Activated CD4-positive, alpha-beta T cell treated with anti-CD3 and anti-CD28 coated beads, Interleukin-2, Interleukin-6, amounts not matched to agents 100 ng/mL and 50 ng/mL, durations not matched to agents 16 hours and 8 hours (primary cell): Measurements from ENCODE around the gene NDST4.

Experiments
- DNase-seq: peaks from one replicate; pipeline ENCODE4 v3.0.0-alpha.2; 2020

The NDST4 gene

DNA sequence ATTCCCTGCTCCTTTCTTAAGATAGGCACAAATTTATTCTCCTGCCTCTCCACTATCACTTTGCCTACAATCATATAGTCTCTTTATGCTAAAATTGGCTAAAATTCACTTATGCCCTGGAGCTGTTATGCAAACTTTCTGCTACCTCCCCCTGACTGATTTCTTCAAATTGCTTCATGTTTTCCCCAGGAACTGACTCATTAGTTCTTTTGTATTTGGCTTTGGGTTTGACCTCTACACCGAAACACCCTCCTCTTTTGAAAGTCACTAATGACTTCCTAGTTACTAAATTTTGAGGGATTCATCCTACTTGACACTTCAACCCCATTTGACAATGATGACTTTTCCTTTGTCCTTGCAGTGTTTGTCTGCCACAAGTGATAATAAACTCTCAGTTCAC is 222.6 kb downstream of the NDST4 start:
- no peak for DNase-seq

DNA sequence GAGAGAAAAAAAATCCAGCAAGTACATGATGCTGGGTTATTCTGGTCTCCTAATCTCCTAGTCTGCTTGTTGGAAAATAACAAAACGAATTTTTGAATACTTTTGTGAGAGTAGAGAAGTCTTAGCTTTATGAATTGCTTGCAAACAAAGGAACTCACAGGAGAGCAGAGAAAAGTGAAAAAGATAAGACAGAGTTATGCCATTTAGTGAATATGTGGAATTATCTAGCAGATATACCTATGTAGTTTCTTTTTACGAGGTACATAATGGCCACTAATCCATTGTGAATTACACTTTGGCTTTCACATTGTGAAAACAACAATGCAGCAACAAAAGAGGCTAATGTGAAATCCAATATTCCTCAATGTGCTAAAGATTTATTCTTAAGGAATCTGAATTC is 226.7 kb downstream of the NDST4 start:
- DNase-seq: no peak

DNA sequence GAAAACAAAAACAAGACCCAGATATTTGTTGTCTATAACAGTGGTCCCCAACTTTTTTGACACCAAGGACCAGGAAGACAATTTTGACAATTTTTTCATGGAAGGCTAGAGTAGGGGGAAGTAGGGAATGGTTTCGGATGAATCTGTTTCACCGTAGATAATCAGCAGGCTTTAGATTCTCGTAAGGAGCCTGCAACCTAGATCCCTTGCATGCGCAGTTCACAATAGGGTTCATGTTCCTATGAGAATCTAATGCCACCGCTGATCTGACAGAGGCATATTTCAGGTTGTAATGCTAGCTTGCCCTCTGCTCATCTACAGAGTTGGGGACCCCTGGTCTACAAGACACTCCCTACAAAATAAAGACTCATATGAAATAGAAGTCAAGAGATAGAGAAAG is 229.8 kb downstream of the NDST4 start:
- no peak for DNase-seq

DNA sequence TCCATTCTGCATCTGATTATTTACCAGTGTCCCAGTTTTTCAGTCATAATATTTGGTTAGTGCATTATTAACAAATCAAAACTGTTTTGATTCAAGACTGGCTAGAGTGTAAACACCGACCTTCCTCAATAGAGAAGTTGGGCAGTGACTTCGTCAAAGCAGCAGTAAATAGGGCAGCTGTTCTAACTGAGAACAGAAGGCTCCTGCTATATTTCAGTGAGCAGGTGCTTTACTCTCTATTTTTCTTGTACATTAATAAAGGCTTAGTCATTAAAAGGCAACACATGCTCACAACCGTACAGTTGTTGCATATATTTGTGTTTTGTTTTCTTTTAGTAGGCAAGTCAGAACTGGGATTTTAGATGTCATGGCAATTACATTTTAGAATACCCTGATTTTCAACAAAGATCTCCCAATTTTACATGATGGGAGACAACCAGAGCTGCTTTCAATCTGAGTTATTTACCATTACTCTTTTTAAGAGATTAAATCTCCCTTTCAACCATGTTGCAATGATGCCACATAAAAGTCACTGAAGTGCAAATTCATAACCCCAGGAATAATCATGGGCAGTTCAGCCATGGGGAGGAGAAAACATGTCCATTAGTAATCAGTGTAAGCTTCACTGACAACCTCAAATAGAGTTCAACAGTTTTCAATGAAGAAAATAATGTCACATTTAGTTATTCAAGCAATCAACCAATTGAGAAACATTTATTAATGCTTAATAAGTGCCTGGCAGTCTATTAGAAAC is 233.3 kb downstream of the NDST4 start:
- DNase-seq: no peak

DNA sequence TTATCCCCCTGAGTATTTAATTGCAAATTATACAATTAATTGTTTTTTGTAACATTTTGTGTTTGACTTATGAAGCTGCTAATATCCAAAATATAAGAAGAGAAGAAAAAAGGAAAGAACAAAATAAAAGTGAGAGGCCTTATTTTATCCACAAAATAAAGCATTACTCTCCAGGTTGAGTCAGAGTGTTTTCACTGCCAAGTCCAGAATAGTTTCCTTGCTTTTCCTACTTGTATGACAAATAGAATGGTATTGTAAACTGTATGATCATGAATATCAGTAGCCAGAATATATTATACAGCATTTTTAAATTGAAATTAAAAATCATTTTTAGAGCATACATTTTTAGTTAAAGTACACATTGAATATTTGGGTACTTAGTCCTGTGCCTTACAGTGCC is 237.8 kb downstream of the NDST4 start:
- no peak for DNase-seq

GRCh38 chr4:114874321-114874720 is 239.1 kb downstream of the NDST4 start:
- no peak for DNase-seq

- DNase-seq: no peak
These were observed 242.4 kb downstream of the NDST4 start for GRCh38 chr4:114870987-114871386.

GRCh38 chr4:114866901-114867670 is 246.3 kb downstream of the NDST4 start:
- DNase-seq: no peak

DNA sequence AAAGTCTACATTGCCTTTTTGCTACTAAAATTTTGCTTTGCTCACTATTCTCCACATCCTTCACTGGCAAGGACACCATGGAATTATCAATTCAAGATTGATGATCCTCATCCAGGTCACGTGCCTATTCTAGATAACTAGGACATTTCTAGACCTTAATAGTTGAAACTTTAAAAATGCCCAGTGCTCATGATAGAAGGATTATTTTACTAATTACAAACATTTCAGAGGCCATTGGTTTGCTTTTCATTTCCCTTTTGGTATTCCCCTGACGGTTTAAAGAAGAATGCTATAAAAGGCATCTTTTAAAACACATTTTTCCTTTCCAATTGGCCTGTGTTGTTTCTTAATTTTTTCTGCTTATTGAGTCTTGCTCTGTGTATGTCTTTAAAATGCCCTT is 249.4 kb downstream of the NDST4 start:
- no peak for DNase-seq

GRCh38 chr4:114860786-114861185 is 252.6 kb downstream of the NDST4 start:
- no peak for DNase-seq

GRCh38 chr4:114857831-114858230 is 255.6 kb downstream of the NDST4 start:
- DNase-seq: no peak

GRCh38 chr4:114839986-114840385 is 273.4 kb downstream of the NDST4 start:
- DNase-seq: no peak

- DNase-seq: no peak
These were observed 282.8 kb downstream of the NDST4 start for GRCh38 chr4:114830628-114831027.

- DNase-seq: no peak
These were observed 285.8 kb downstream of the NDST4 start for GRCh38 chr4:114827651-114828050.

DNA sequence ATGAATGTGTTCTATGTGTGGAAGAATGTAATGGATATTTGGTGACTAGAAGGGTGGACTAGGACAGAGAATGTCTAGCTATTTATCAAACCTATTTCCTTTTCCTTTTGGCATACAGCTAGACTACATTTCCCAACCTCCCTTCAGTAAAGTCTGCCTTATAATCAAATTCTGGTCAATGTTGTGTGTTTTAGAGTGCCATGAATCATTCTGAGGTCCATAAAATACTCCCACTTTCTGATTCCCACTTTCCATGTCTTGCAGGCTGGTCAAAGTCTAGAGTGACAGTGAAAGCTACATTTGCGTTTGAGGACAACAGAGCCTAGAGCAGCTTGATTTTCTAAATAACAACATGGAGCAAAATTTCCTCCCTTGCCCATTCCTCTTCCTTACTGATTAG is 297.7 kb downstream of the NDST4 start:
- DNase-seq: no peak

- DNase-seq: no peak
These were observed 299.5 kb downstream of the NDST4 start for GRCh38 chr4:114813961-114814360.

DNA sequence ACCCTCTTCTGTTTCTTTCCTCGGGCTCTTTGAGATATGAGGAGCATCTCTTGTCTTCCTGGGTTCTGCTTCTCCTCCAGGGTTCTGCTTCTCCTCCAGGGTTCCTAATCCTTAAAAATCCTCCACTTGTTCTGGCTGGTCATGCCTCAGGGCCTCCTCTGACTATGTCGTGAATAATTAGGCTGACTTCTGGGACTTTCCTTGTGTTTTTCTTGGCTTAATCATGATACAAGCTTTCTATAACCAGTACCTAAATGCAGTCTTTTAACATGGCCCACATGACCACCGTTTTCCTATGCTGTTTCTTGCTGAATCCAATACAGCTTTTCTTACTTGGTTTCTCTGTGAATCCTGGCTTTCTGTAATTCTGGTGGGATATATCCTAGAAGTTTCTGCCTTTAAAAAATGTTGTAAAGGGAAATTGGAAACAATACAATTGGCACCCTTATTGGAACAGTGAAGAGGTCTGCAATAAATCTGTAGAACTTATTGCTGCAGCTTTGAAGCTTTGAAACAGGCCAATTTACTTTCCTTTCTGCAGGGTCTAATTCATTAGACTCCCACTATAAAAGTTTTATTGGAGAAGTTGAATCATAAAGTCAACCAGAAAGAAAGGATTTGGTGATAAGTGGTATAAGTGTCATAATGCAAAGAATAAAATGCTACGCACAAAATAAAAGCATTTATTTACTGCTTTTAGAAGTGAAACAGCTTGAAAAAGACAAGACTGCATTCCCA is 301.7 kb downstream of the NDST4 start:
- no peak for DNase-seq

DNA sequence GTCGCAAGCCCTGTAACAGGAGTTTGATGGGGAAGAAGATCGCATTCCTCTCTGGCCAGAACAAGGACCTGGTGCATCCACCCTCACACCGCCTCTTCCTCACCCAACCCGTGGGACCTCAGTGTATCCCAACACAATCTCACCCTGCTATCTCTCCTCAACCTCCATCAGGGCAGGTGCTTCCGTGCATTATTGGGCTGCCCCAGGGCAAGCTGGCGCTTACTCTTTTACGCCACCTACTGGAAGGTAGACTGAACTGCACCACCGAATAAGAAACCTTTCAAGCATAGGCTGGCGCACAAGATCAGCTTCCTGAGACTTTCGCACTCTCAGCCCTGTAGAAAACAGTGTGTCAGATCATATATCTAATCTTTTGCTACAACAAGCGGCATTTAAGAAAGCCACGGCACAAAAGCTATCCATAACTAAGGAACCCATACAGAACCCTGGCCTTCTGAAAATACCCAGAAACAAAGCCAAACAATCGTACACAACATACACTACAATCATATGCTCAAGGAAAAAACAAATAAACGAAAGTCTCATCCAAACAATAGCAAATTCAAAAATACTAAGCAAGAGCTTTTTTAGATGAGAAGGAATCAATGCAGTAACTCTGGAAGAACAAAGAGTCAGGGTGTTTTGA is 305.5 kb downstream of the NDST4 start:
- DNase-seq: peak; percentile 65

DNA sequence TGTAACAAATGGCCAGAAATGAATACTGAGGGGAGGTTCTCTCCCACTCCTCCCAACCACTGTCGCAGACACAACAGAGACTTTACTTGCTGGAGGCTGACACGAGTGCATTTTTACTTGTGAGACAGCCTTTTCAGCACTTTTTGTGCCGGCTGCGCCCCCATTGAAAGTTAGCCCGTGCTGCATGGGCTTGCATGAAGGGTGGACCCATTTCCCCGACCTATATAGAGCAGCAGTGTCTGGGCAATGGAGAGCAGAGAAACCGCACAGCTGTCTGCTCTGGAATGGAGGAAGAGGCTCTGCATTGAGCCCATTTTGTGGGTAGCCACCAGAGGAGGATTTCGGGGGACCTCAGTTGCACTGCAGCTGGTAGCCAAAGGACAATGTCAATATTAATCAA is 306.1 kb downstream of the NDST4 start:
- no peak for DNase-seq

- no peak for DNase-seq
These were observed 321.4 kb downstream of the NDST4 start for GRCh38 chr4:114791976-114792375.

GRCh38 chr4:114785570-114785969 is 327.9 kb downstream of the NDST4 start:
- DNase-seq: no peak

DNA sequence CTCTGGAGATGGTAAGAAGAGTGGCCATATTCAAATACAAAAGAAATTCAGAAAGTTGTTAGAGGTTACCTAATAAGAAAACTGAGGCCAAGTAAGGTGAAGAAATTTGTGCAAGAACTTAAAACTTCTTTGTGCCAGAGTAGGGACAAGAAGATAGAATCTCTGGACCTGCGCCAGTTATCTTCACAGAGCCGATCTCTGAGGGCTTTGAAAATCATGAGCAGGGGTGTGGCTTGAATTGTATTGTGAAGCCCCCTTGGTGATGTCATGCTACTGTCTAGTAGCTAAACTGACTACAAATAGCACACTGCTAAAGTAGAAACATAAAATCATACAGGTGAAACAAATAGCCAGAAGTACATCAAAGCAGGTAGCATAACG is 330.2 kb downstream of the NDST4 start:
- DNase-seq: no peak
